ENCODE data around the gene CHAF1A.

The CHAF1A gene, protein sequence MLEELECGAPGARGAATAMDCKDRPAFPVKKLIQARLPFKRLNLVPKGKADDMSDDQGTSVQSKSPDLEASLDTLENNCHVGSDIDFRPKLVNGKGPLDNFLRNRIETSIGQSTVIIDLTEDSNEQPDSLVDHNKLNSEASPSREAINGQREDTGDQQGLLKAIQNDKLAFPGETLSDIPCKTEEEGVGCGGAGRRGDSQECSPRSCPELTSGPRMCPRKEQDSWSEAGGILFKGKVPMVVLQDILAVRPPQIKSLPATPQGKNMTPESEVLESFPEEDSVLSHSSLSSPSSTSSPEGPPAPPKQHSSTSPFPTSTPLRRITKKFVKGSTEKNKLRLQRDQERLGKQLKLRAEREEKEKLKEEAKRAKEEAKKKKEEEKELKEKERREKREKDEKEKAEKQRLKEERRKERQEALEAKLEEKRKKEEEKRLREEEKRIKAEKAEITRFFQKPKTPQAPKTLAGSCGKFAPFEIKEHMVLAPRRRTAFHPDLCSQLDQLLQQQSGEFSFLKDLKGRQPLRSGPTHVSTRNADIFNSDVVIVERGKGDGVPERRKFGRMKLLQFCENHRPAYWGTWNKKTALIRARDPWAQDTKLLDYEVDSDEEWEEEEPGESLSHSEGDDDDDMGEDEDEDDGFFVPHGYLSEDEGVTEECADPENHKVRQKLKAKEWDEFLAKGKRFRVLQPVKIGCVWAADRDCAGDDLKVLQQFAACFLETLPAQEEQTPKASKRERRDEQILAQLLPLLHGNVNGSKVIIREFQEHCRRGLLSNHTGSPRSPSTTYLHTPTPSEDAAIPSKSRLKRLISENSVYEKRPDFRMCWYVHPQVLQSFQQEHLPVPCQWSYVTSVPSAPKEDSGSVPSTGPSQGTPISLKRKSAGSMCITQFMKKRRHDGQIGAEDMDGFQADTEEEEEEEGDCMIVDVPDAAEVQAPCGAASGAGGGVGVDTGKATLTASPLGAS

DNA sequence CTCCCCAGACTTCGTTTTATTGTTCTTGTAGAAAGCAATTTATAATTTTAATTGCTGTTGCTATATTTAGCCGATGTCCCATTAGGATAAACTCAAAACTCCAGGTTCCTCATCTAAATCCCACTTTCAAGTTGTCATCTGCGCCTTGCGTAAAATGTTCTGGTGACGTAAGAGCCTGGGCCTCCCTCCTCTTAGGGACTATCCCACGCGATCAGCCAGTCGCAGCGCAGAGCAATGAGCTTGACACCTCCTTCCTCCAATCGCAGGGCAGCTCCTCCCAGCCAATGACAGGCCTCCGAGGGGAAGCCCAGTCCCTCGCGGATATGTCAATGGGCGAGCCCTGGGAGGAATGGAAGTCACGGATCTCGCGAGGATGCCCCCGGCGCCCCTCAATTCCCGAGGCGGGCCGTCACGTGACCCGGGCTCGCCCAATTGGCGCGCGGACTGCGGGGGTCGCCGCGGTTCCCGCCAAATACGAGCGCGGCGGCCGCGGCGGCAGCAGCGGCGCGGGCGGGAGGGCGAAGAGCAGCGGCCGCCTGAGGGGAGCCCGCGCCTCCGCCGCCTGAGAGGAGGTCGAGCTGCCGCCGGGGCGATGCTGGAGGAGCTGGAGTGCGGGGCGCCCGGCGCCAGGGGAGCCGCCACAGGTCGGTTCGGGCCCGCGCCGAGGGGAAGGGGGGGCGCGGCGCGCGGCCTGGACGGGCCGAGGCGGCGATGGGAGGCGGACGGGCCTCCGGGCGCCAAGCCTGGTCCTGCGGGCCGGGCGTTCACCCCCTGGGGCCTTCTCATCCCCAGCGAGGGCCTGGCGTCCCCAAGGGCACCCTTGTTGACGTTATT, at the start of gene CHAF1A:
CHAF1A (plus strand) TSS at position 470 of the 834 bp plus-strand sequence; CDS start at position 593, 123 bp downstream.
- in situ Hi-C loops (cut with HindIII; ENCODE audit: low sequenced_read_pairs) = no loop called here

DNA sequence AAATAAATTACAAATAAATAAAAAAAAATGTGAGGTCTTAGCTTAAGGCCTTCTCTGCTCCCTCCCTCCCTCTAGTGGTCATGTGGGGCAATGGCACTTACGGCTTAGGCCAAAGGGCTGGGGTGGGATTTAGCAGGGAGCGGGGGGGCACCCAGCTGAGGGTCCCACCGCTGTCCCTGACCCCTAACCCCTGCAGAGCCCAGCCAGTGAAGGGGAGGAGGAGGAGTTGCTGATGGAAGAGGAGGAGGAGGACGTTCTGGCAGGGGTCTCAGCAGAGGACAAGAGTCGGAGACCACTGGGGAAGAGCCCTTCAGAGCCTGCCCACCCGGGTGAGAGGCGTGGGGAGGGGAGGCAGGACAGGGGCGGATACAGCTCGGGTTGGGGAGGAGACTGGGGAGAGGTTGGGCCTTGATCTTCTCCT, 49.7 kb upstream of the CHAF1A start:
- in situ Hi-C loops (cut with HindIII; ENCODE audit: low sequenced_read_pairs) = no loop called here

- in situ Hi-C loops (cut with HindIII; ENCODE audit: low sequenced_read_pairs) = no loop called here
Measured at GRCh38 chr19:4354282-4354681, 48.2 kb upstream of the CHAF1A start.

- in situ Hi-C loops (cut with HindIII; ENCODE audit: low sequenced_read_pairs) = no loop called here
Measured at GRCh38 chr19:4354897-4355296, 47.5 kb upstream of the CHAF1A start.

GRCh38 chr19:4357095-4357797, 45.2 kb upstream of the CHAF1A start:
- in situ Hi-C loops (cut with HindIII; ENCODE audit: low sequenced_read_pairs) = no loop called here

DNA sequence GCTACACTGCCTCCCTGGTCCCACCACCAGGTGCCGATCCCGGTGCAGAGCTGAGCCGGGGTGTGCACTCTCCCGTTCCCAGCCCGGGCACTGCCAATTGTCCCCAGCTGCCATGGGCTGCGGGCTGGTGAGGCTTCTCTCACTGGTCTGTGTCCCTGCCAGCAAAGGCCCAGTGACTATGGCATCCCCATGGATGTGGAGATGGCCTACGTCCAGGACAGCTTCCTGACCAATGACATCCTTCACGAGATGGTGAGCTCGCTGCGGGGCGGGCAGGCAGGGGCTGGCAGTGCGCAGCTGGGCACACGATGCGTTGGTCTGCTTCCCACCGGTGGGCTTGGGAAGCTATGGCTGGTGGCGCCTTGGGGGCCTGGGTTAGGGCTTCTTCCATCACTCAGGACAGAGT, 44.5 kb upstream of the CHAF1A start:
- in situ Hi-C loops (cut with HindIII; ENCODE audit: low sequenced_read_pairs) = no loop called here

- in situ Hi-C loops (cut with HindIII; ENCODE audit: low sequenced_read_pairs) = no loop called here
Measured at GRCh38 chr19:4358709-4359626, 43.5 kb upstream of the CHAF1A start.

GRCh38 chr19:4359627-4360000, 42.8 kb upstream of the CHAF1A start:
- in situ Hi-C loops (cut with HindIII; ENCODE audit: low sequenced_read_pairs) = no loop called here

GRCh38 chr19:4360081-4360569, 42.3 kb upstream of the CHAF1A start:
- in situ Hi-C loops (cut with HindIII; ENCODE audit: low sequenced_read_pairs) = no loop called here

- in situ Hi-C loops (cut with HindIII; ENCODE audit: low sequenced_read_pairs) = no loop called here
Measured at GRCh38 chr19:4360641-4361151, 41.7 kb upstream of the CHAF1A start.

DNA sequence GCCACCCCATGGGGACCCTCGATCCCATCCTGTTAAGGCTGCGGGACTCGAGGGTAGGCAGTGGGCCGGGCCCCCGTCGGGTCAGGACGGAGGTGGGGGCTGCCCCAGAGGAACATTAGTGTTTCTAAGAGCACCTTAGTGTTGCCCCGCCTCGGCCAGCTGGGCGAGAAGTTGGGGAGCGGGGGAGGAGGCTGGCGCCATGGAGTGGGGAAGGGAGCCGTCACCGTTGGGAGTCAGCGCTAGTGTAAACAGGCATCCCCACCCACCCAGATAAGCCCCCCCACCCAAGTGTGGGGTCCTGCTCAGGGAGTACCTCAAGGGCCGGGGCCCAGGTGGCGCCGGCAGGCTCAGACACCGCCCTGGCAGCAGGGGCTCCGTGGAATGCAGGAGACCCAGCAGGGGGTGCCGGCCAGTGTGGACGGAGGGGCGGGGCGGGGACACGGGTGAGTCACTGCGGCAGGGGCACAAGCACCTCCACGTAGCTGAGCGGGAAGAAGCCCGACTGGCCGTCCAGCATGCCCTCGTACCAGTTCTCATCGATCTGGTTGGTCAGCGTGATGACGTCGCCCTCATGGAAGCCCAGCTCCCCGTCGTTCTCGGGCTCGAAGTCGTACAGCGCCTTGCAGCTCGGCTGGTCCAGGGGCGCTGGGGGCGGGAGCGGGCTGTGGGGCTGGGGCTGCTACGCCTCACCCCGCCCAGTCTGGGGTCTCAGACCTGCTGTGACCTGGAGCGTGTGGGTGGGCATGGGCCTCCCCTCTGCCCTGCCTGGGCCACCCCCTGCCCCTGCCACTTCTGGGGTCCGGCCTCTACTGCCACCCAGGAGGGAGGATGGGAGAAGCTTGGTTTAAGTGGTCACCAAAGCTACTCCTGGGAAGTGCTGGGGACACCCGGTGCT, 41.0 kb upstream of the CHAF1A start:
- in situ Hi-C loops (cut with HindIII; ENCODE audit: low sequenced_read_pairs) = no loop called here

DNA sequence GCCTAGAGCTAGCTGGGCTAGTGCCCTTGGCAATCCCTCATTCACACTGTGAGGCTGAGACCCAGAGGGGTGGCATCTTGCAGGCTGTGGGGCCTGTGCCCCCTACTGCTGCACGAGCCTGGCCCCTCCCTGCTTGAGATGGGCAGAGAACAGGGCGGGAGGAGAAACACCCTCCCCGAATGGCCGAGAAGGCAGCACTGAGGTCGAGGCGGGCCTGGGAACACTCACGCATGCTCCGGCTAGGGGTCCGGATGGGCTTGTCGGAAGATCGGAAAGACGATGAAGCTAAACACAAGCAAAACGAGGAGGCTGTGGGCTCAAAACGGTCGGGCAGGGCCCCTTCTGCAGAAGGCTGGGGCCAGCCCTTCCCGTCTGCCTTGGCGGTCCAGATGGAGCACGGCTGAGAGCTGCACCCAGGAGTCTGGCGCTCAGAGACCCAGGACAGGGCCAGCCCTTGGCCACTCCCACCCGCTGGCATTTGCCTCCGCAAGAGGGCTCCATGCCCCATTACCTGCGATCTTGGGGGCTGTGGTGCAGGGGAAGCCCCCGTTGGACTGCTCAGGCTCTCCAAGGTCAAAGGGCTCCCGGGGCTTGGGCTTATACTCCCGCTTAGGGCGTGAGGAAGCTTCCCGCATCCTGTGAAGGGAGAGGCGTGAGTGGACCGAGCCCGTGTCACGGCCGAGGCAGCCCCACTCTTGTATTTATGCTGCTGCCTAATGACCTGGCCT, 40.2 kb upstream of the CHAF1A start:
- in situ Hi-C loops (cut with HindIII; ENCODE audit: low sequenced_read_pairs) = no loop called here

DNA sequence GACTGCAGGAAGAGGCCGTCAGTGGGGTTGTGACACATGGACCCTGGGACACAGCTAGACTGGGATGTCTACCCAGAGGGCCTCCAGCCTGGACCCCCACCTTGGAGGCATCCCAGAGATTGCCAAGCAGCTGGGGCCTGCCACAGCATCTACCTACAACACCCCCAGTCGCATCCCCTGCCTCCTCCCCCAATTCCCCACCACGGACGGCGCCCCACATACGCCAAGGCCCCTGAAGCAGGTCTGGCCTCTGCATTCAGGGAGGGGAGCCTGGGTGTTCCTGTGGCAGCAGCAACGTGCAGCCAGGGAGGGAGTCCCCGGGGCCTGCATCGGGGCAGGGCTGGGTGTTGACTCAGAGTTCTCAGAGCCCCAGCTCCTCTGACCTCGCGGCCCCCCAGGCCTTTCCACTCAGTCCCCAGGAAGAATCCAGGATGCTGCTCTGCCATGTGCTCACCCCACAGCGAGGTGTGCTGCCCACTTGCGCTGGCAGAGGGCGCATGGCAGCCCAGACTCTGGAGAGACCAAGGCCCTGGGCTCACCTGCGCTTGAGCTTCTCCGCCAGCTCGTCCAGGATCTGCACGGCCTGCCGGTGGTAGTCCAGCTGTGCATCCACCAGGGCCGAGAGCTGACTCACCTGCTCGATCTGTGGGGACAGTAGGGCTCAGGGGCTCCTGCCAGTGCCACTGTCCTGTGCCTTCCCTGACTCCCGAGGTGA, 39.5 kb upstream of the CHAF1A start:
- in situ Hi-C loops (cut with HindIII; ENCODE audit: low sequenced_read_pairs) = no loop called here

GRCh38 chr19:4363571-4364304, 38.7 kb upstream of the CHAF1A start:
- in situ Hi-C loops (cut with HindIII; ENCODE audit: low sequenced_read_pairs) = no loop called here

DNA sequence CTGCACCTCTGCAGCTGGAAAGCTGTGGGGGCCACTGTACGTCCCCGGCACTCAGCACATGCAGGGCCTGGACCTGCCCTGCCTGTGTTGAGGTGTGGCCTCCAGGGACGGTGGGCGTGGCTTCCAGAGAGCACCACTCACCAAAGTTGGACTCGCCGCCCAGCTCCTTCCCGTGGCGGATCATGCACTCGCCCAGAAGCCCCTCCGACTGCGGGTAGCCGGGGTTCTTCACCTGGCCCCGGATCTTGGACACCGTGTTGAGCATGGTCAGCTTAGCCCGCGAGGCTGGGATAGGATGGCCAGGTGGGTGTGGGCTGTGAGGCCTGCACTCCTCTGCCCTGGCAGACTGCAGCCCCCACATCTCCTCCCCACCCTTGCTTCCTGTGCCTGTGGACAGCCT, 37.1 kb upstream of the CHAF1A start:
- in situ Hi-C loops (cut with HindIII; ENCODE audit: low sequenced_read_pairs) = no loop called here
